Heart right ventricle (tissue), 16 donors: Measurements from ENCODE around the gene CUTC. TPM values are rescaled to one million over a fixed set of nuclear protein-coding genes. Genes with fewer than 3 reads are reported as not detected.

Experiments
- ATAC-seq, 8 donors: fragments of 200-7000 bp; cut with Tn5 transposase; one replicate each; pipeline ENCODE4 v1.9.1; 2020; ENCODE audit warnings: mild to moderate bottlenecking in 8 of 8, moderate library complexity in 8 of 8, moderate number of reproducible peaks in 1 of 8
- DNase-seq, 2 donors: peaks; one replicate each; pipeline ENCODE4 v3.0.0-alpha.2; 2020
- H3K27ac ChIP-seq, 10 donors: fragments of 200-600 bp; sonication (generic) in 2 of 10; one replicate each; pipeline versions ENCODE4 v1.5.0 to v1.8.0; 2020 to 2022; ENCODE audit warnings: mild to moderate bottlenecking in 3 of 10
- H3K27me3 ChIP-seq, 7 donors: fragments of 200-600 bp; one replicate each; pipeline ENCODE4 v1.8.0; 2021 to 2022; ENCODE audit warnings: mild to moderate bottlenecking in 2 of 7
- H3K36me3 ChIP-seq, 9 donors: fragments of 200-600 bp; sonication (generic) in 1 of 9; one replicate each; pipeline versions ENCODE4 v1.5.0 to v1.8.0; 2020 to 2022; ENCODE audit warnings: mild to moderate bottlenecking in 2 of 9
- H3K4me1 ChIP-seq, 9 donors: fragments of 200-600 bp; sonication (generic) in 1 of 9; one replicate each; pipeline versions ENCODE4 v1.5.0 to v1.8.0; 2020 to 2022; ENCODE audit warnings: mild to moderate bottlenecking in 4 of 9
- H3K4me3 ChIP-seq, 10 donors: fragments of 200-600 bp; sonication (generic) in 2 of 10; one replicate each; pipeline versions ENCODE4 v1.5.0 to v1.8.0; 2020 to 2022; ENCODE audit warnings: mild to moderate bottlenecking in 7 of 10, moderate library complexity in 2 of 10
- H3K9me3 ChIP-seq, 11 donors: fragments of 200-600 bp in 10 of 11; sonication (generic) in 2 of 11; one replicate each; pipeline versions ENCODE4 v1.5.0 to v1.8.0; 2013 to 2022; ENCODE audit warnings: mild to moderate bottlenecking in 2 of 11, control low read depth in 1 of 11, moderate library complexity in 1 of 11
- WGBS, 2 donors: extraction: QIAGEN DNeasy Blood & Tissue Kit; methylation state at CpG; one replicate each; pipeline ENCODE4 v1.1.7; 2013; ENCODE audit warnings: inconsistent platforms in 1 of 2; 5-methylcytosine and 5-hydroxymethylcytosine counted together
- intact Hi-C, 10 donors: fragments of 100-400 bp; cut with DNase I; formaldehyde crosslinking; loops; one replicate each; pipeline versions ENCODE4 v1.11.1 to v1.14.2; 2022
- polyA plus RNA-seq, 2 donors: library from polyadenylated mRNA; stranded (reverse); fragments of 200-250 nt; gene quantifications; one replicate each; pipeline ENCODE4 v1.2.3, GENCODE V29; 2013
- total RNA-seq, 10 donors: library from RNA; stranded (reverse); fragmentation: NEBNext Ultra II Directional in 3 of 10; extraction: Animal tissue kit (Norgen Biotek cat#: 25700) in 3 of 10; gene quantifications; one replicate each; pipeline versions ENCODE4 v1.2.1 to v1.2.4, GENCODE V29; 2021 to 2023
- TF ChIP-seq, protein P1 (sequence below), 9 donors: fragments of 200-600 bp; sonication (generic) in 2 of 9; IDR thresholded peaks; one replicate each; pipeline versions ENCODE4 v1.5.0 to v1.8.0; 2021 to 2022; ENCODE audit warnings: antibody characterized with exemption in 9 of 9, mild to moderate bottlenecking in 5 of 9, moderate library complexity in 1 of 9
- donor health status: Arrhythmogenic right ventricular cardiomyopathy.
- donor health status: ischemic (EF 13 %, LVEDD 7.1; RV severe dilation, severe dysfunction).
- donor health status: healthy with polysubstance abuse.
- donor health status: DM: no; HTN: yes; CAD: no.
- donor health status: DM: no; HTN: no; CAD: no.
- donor health status: ischemic (EF 25% LVEDD 6.9; RV normal size, moderate dysfunction).
- donor health status: ischemic (EF 25% LVEDD 5.7; RV mildly dilated, moderate dysfunction).
- donor health status: healthy.
- donor health status: DM: yes; HTN: yes; CAD: no.
- donor health status: Ischemic cardiomyopathy.
- donor health status: ischemic (EF 35%, LVEDD 5.7; RV mildly dilated, moderate dysfunction).
- donor health status: nonischemic (EF 11% LVEDD 7.7; RV severe dilation, severe dysfunction).
- donor health status: DM: yes; HTN: yes; CAD: no.
- donor health status: PGD.
- donor health status: ischemic (EF 29% LVEDD 5.4; RV normal size, mild dysfunction).
- donor health status: nonischemic (EF 23%, LVEDD 6.1; RV moderate dilation, normal function).

The CUTC gene
- total and polyA plus RNA-seq, 12 donors, result 29.7 to 43.7 (median 35.7) TPM

DNA sequence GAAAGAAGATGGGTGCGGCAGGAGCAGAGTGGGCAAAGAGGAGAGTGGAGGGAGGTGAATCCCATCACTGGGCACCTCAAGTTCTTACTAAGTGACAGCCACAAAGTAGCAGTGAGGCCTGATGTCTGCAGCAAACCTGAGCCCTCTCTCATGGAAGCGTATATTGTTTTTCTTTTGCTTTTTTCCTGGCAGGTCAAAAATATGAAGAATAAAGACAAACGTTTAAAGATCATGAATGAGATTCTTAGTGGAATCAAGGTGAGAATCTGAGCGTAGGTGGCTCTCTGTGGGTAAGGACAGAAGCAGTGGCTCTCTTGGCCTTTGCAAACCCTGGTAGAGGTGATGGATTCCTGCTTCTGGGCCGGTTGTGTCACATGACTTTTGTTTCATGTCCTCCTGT is 73.2 kb downstream of the CUTC start:
- 92 to 94% methylated on average over 5 of the region's 5 CpGs for WGBS, 2 donors
- intact Hi-C loops, result no loop called here
- DNase-seq (no peak), ATAC-seq (no peak)
- no peaks in the 10 kb centered on the region for H3K4me1 ChIP-seq
- H3K36me3 ChIP-seq, result no peaks in the 10 kb centered on the region
- TF ChIP-seq, protein P1, sequence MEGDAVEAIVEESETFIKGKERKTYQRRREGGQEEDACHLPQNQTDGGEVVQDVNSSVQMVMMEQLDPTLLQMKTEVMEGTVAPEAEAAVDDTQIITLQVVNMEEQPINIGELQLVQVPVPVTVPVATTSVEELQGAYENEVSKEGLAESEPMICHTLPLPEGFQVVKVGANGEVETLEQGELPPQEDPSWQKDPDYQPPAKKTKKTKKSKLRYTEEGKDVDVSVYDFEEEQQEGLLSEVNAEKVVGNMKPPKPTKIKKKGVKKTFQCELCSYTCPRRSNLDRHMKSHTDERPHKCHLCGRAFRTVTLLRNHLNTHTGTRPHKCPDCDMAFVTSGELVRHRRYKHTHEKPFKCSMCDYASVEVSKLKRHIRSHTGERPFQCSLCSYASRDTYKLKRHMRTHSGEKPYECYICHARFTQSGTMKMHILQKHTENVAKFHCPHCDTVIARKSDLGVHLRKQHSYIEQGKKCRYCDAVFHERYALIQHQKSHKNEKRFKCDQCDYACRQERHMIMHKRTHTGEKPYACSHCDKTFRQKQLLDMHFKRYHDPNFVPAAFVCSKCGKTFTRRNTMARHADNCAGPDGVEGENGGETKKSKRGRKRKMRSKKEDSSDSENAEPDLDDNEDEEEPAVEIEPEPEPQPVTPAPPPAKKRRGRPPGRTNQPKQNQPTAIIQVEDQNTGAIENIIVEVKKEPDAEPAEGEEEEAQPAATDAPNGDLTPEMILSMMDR (IDR thresholded peaks at IDR 0.05), result no peak
- H3K27me3 ChIP-seq, result no peaks in the 10 kb centered on the region
- no peak overlapping the region for H3K4me3 ChIP-seq
- no peak overlapping the region for H3K27ac ChIP-seq
- no peaks in the 10 kb centered on the region for H3K9me3 ChIP-seq

Other genes starting within 250 kb of the CUTC start
- not detected for gene NKX2-3, start 199.3 kb upstream of the CUTC start, total RNA-seq
- gene NKX2-3, start 199.3 kb upstream of the CUTC start, polyA plus RNA-seq, result not detected
- gene SLC25A28, start 111.8 kb upstream of the CUTC start, total RNA-seq, result 10 to 100 TPM; 21.2 to 55.9 (median 29.8) TPM
- 100 to 1,000 TPM in 1 of 2 donors, 10 to 100 TPM in 1; 37.1 to 116 TPM for gene SLC25A28, start 111.8 kb upstream of the CUTC start, polyA plus RNA-seq
- gene ENTPD7, start 72.7 kb upstream of the CUTC start, total RNA-seq, result 1 to 10 TPM; 1.7 to 3.8 (median 2.5) TPM
- 1 to 10 TPM in 1 of 2 donors, under 1 TPM in 1; 0.22 to 1.2 TPM for gene ENTPD7, start 72.7 kb upstream of the CUTC start, polyA plus RNA-seq
- 10 to 100 TPM; 29.6 to 47.2 (median 38.7) TPM for gene COX15, start 107 bp upstream of the CUTC start, total RNA-seq
- 10 to 100 TPM; 12.5 to 12.6 TPM for gene COX15, start 107 bp upstream of the CUTC start, polyA plus RNA-seq
- under 1 TPM; 0.05 to 0.46 (median 0.21) TPM for gene ABCC2, start 50.4 kb downstream of the CUTC start, total RNA-seq
- gene ABCC2, start 50.4 kb downstream of the CUTC start, polyA plus RNA-seq, result 1 to 10 TPM in 1 of 2 donors, under 1 TPM in 1; 0.30 to 1.0 TPM